GM10248 (cell line): ENCODE results near the gene MACF1.

ENCODE experiments used
- CTCF ChIA-PET: fragments of 300-600 bp; sonication (Branson Sonifier 250); formaldehyde crosslinking; extraction: SDS; loops from one replicate; lab custom pipeline; 2021; ENCODE audit warnings: antibody characterized with exemption; lab: Yijun Ruan, JAX
- POLR2A ChIA-PET: fragments of 350-650 bp; sonication (Branson Sonifier 250); formaldehyde crosslinking; extraction: SDS; loops from one replicate; lab custom pipeline; 2020; ENCODE audit warnings: antibody characterized with exemption; lab: Yijun Ruan, JAX
- DNase-seq: peaks from one replicate; pipeline ENCODE4 v3.0.0; 2012; ENCODE audit errors: extremely low spot score
- TF ChIP-seq, protein P1 (sequence below): IDR thresholded peaks from 2 replicates; pipeline ENCODE4 v1.5.1; 2012; ENCODE audit warnings: mild to moderate bottlenecking, low read depth; ENCODE audit errors: extremely low read depth, missing control alignments, control extremely low read depth

The MACF1 gene

GRCh38 chr1:39163469-39163868, 41.0 kb upstream of the MACF1 start:
- POLR2A ChIA-PET: no interaction called here
- CTCF ChIA-PET: interaction anchor here (0.7 to 2.6 kb wide), 3 partner anchors 28 to 203 kb away, joined by 3 to 19 read pairs (median 8); no protein-coding TSS in a partner anchor
- TF ChIP-seq, protein P1, sequence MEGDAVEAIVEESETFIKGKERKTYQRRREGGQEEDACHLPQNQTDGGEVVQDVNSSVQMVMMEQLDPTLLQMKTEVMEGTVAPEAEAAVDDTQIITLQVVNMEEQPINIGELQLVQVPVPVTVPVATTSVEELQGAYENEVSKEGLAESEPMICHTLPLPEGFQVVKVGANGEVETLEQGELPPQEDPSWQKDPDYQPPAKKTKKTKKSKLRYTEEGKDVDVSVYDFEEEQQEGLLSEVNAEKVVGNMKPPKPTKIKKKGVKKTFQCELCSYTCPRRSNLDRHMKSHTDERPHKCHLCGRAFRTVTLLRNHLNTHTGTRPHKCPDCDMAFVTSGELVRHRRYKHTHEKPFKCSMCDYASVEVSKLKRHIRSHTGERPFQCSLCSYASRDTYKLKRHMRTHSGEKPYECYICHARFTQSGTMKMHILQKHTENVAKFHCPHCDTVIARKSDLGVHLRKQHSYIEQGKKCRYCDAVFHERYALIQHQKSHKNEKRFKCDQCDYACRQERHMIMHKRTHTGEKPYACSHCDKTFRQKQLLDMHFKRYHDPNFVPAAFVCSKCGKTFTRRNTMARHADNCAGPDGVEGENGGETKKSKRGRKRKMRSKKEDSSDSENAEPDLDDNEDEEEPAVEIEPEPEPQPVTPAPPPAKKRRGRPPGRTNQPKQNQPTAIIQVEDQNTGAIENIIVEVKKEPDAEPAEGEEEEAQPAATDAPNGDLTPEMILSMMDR: no peak
- DNase-seq: no peak

GRCh38 chr1:39164256-39164655, 40.2 kb upstream of the MACF1 start:
- no peak for DNase-seq
- TF ChIP-seq, protein P1: no peak
- ChIA-PET POLR2A (no interaction called here), CTCF (interaction anchor here (0.9 to 2.6 kb wide), 7 partner anchors 20 to 283 kb away, joined by 3 to 19 read pairs (median 3); no protein-coding TSS in a partner anchor)

GRCh38 chr1:39165049-39165448, 39.4 kb upstream of the MACF1 start:
- no peak for DNase-seq
- CTCF ChIA-PET: interaction anchor here (1.4 to 2.6 kb wide), 4 partner anchors 24 to 282 kb away, joined by 3 to 19 read pairs (median 3); no protein-coding TSS in a partner anchor
- POLR2A ChIA-PET: no interaction called here
- TF ChIP-seq, protein P1: no peak

GRCh38 chr1:39165488-39165887, 39.0 kb upstream of the MACF1 start:
- ChIA-PET POLR2A (no interaction called here), CTCF (interaction anchor here (1.4 to 2.6 kb wide), 4 partner anchors 24 to 282 kb away, joined by 3 to 19 read pairs (median 3); no protein-coding TSS in a partner anchor)
- TF ChIP-seq, protein P1: no peak

DNA sequence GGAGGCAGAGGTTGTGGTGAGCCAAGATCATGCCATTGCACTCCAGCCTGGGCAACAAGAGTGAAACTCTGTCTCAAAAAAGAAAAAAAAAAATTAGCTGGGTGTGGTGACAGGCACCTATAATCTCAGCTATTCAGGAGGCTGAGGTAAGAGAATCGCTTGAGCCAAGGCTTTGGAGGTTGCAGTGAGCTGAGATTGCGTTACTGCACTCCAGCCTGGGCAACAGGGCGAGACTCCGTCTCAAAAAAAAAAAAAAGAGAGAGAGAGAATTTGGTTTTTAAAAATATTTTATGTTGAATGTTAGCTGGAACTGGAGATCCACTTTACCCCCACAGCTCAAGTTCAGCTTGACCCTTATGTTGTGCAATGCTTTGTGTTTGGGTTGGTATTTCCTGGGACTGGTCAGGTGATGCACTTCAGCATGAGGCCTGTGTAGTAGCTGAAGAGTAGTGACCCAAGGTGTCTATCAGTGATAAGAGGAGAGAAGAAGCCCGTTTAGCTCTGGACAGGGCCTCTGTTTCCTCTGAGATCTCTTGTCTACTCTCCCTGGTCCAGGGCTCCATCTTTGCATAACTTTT, 36.8 kb upstream of the MACF1 start:
- no peak for DNase-seq
- CTCF ChIA-PET: interaction anchor here (1.3 to 2.3 kb wide), 4 partner anchors 10 to 91 kb away, joined by 3 to 16 read pairs (median 4); no protein-coding TSS in a partner anchor
- POLR2A ChIA-PET: no interaction called here
- TF ChIP-seq, protein P1: no peak

More at GRCh38 chr1:39165488-39165887, 39.0 kb upstream of the MACF1 start:
- DNase-seq: no peak

DNA sequence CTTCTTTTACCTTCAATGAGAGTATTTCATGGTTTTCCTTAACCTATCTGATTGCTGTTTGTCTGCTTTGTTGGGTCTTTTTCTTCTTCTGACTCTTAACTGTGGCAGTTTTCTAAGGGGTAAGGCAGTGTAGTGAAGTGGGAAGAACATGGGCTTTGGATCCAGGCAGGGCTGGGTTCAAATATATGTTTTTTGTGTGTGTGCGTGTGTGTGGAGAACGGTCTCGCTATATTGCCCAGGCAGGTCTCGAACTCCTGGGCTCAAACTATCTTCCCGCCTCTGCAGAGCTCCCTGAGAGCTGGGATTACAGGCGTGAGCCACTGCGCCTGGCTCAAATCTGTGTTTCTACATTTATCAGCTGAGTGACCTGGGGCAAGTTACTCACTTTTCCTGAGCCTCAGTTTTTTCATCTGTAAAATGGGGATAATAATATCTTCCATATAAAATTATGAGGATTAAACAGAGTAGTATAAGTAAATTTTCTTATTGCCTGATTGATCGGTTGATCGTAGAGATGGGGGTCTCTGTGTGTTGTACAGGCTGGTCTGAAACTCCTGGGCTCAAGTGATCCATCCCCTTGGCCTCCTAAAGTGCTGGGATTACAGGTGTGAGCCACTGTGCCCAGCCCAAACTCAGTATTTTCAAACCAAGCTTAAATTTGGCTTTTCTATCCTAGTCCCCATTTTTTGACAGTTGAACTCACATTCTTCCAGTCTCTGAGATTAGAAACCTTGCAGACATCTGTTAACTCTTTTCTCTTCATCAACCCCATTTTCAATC, 36.0 kb upstream of the MACF1 start:
- TF ChIP-seq, protein P1: no peak
- ChIA-PET CTCF (interaction anchor here (2.3 to 4.1 kb wide), 2 partner anchors 16 to 24 kb away, joined by 15 to 16 read pairs; no protein-coding TSS in a partner anchor), POLR2A (no interaction called here)
- DNase-seq: no peak
